ENCODE measurements around the gene CDH10.

CDH10 gene

DNA sequence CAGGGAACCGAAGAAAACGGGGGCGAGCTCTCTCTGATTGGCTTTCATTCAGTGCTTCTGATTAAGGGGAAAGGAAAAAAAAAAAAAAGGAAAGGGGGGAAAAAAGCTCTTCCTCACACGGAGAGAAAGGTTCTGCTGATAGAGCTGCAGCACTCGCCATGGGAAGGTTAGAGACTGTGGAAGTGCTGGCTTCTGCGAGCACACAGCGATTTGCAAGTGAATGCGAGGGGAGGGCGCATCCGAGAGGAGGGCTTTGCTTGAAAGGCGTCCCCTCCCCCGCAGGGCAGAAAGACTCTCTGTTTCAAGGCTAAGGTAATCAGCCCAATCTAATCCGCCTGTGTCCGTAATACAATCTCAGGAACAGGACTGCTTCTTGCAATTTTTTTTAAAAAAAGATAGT is at the start of gene CDH10:
TSS of gene CDH10 (minus strand) at position 218 of the 400 bp plus-strand sequence. CDS start 51,488 bp downstream, outside the sequence.
- peak; percentile 89 to 91 for DNase-seq

DNA sequence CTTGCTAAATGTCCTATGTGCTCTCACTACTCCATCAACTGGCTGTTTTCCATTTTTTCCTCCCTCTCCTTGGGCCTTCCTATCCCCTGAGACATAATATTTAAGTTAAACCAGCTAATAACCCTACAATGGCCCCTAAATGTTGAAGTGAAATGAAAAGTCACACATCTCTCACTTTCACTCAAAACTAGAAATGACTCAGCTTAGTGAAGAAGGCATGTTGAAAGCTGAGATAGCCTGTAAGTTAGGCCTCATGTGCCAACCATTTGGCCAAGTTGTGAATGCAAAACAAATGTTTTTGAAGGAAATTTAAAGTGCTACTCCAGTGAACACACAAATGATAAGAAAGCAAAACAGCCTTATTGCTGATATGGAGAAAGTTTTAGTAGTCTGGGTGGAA is 48.8 kb upstream of the CDH10 start:
- DNase-seq: no peak

- DNase-seq: no peak
Measured at GRCh38 chr5:24691074-24691473, 46.3 kb upstream of the CDH10 start.

- DNase-seq: no peak
Measured at GRCh38 chr5:24681106-24681505, 36.3 kb upstream of the CDH10 start.

DNA sequence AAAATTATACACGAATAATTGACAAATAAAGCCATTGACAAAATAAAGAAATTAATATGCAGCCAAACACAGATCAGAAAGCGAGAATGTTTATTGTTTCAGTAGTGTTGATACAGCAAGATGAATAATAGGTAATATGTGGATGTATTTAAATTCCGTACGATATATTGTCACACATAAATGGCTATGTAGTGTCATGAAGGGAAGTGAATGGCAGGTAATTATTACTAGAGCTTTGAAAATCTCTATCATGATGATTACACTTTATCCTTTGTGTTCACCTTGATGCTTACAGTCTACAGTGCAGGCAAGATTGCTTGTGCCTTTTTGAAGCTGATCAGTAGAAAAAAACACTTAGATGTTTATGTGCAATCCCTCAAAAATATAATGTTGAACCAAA is 23.3 kb upstream of the CDH10 start:
- DNase-seq: no peak

DNA sequence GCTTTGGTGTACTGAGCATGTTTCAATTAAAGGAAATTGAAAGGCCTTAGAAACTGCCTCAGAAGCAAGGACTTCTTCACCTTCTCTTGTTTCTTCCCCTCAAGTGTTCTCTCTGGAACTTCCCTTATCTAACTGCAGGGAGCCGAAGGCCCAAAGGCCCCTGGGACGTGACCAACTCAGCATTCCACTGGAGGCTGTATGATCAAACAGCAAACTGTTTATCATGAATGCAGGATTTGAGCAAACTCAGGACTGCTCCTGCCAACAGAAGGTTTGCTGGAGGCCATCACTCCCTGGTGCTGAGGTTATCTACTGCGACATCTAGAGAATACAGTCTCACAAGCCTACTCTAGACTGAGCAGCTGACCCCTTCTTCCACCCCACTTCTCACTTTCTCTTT is 4.8 kb upstream of the CDH10 start:
- DNase-seq: no peak

GRCh38 chr5:24646915-24647314 is 2.1 kb upstream of the CDH10 start:
- no peak for DNase-seq

- DNase-seq: no peak
Measured at GRCh38 chr5:24645483-24645882, 705 bp upstream of the CDH10 start.

- DNase-seq: peak in 1 of 2 experiments; percentile 11
Measured at GRCh38 chr5:24643880-24644279, 898 bp downstream of the CDH10 start.

- DNase-seq: peak in 1 of 2 experiments; percentile 51
Measured at GRCh38 chr5:24643156-24643555, 1.6 kb downstream of the CDH10 start.

- DNase-seq: peak in 1 of 2 experiments; percentile 64
Measured at GRCh38 chr5:24642022-24642421, 2.8 kb downstream of the CDH10 start.

DNA sequence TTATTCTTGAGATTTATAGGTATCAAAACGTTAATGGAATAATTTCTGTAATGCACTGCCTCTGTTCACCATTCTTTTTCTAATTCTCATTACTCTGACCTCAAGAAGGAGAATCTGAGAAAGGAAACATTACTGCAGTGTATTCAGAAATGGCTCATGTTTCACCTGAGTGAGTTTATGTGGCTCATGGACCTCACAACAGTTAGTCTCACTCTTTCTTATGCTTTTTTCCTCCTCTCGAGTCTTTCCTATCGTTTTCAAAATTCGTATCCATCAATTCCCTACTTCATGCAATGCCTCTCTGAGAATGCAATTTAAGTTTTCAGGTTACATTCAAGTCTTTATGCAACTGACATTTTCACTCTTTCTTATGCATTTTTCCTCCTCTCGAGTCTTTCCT is 9.6 kb downstream of the CDH10 start:
- no peak for DNase-seq

DNA sequence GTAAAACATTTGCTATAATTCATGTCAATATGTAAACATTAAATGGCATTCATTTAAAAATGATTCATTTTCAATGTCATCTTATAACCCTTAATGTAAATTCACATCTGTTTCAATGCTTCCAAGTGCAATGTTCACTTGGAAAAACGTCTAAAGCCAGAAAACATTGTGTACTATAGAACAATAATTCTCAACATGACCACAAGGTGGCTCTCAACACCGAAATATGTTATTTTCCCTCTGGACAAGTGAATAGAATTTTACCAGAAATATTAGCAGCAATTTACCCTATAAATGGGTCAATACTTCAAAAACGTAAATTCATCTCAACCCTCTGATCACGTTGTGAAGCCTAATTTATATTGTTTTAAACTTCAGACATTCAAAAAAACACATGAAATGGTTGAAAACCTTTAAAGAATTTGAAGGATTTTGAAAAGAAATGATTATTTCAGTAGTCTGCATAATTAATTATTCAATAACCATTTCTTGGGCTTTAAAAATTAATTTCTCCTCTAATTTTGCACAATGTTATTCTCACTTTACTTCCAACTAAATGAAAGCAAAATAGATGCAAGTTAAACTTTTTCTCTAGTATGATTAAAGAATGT is 11.0 kb downstream of the CDH10 start:
- DNase-seq: peak in 1 of 2 experiments; percentile 46

GRCh38 chr5:24632353-24632752 is 12.4 kb downstream of the CDH10 start:
- DNase-seq: no peak

DNA sequence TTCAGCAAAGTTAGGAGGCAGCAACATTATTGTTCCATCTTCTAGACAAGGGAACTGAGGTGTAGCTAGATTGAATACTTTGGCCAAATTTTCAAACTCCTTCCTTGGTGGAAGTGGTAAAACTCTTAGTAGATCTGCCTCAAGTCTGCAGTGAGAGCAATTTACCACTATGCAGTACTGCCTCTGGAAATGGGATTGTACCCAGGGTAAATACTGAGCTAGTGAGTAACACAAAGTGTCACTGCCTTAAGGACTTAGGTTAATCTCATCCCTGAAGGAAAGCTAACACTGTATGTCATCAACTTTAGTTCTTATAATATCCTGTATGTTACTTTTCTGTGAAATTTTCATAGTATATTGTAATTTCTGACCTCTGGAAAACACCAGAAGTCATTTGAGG is 13.9 kb downstream of the CDH10 start:
- DNase-seq: no peak

GRCh38 chr5:24629798-24630197 is 15.0 kb downstream of the CDH10 start:
- DNase-seq: no peak

DNA sequence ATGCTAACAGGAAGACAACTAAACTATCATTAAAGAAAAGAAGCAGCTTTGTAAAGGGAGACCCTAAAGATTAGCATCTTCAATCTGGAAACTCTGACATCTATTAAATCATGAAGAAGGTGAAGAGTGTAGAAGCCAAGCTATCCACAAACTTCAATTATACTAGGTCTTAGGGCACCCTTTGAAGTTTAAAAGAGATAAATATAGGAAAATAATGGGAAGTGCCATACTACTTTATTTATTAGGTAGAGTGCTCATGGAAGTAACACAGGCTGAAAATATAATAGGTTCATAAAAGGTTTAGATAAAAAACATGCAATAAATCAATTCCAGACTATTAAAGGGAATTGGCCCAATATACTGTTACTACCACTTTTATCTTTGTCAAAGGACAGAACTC is 19.9 kb downstream of the CDH10 start:
- DNase-seq: no peak

DNA sequence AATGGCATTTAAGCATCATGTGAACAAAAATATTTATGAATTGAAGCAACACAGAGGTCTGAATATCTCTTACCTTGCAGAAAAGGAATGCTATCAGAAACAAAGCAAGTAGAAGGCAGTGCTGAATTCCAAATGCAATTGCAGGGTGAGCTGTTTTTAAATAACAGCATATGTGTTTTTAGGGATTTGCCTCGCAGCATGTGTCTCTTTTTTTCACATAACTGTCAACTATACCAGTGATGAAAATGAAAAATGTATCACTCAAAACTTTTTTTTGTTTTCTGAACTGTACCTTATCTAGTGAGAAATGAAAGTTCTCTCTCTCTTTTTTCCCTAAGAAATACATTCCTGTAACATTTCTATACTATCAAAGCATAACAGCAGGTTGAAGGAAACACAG is 21.2 kb downstream of the CDH10 start:
- DNase-seq: no peak

DNA sequence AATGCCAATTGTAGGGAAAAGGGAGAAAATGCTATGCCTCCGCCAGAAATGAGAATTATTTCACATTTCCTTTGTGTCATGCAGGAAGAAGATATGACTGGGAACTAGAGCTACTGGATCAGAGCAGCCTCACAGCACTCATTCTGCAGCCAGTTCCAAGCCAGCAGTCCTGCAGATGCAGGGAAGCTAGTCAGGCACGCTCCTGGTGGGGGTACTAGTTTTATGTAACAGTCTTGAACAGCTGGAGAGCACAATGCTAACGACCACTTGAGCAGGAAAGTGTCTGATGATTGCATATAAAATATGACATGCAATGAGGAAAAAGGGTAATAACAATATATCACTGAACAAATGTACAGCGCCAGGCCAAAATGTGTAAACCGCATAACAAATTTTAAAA is 21.7 kb downstream of the CDH10 start:
- no peak for DNase-seq

DNA sequence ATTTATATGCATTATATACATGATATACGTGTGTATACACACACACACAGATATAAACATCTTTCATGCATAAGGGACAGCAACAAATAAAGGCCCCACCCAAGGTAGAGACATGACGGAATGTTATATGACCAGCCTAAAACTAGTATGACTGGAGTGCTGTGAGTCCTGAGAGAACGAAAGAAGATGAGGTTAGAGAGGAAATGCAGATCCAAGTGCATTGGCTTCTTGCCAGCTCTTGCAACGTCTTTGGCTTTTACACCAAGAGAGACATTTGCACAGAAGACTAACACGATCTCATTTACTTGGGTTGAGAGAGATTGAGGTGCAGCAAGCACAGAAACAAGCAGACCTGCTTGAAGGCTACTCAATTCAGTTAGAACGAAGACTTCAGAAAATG is 23.0 kb downstream of the CDH10 start:
- no peak for DNase-seq

- DNase-seq: no peak
Measured at GRCh38 chr5:24616566-24616965, 28.2 kb downstream of the CDH10 start.

GRCh38 chr5:24615159-24615558 is 29.6 kb downstream of the CDH10 start:
- DNase-seq: no peak

DNA sequence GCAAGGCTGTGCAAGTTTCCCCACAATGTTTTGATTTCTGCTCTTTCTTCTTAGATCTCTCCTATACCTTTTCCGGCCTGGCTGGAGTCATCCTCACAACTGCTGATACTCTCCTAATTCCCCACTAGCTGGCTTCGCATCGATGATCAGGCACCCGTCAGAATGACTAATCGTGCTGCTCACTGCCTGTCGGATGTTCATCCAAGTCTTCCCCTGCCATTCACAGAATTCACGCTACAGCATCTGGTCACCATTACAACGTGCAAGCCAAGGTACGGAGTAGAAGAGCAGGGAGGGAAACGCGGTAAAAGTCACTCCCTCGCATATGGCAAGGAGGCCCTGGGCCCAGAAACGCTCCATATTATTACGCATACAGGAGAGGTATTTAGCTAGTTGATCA is 35.1 kb downstream of the CDH10 start:
- DNase-seq: no peak

DNA sequence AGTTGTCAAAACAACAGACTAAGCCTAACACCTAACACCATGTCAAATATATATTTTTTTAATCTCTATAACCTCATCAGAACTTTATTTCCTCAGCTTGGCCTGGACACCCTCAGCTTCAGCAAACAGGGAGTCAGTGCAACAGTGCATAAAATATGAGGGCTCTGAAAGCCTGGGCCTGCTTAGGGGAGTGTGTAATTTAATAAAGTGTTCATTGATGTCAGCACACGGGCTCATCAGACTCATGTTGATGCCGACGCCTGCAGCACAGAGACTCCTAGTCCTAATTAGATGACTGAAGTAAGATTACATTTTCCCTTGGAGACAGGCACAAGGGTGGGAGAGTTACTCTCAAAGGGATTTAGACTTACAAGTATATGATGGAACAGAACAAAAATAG is 37.8 kb downstream of the CDH10 start:
- peak; percentile 62 to 68 for DNase-seq

DNA sequence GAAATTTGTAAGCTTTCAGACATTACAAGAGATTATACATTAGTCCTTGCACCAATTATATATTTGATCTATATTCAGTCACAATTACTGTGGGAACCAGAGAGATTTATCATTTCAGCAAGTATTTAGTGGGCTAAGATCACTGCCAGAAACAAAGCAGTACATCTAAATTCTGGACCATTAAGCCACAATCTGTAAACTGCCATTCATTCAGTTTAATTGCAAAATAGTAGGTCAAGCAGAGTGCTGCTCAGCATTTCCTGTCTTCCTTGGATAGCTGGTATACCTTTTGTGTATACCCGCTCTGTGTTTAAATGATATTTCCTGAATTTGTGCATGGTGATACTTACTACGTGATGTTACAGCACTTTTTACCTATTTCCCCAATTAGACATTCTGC is 42.6 kb downstream of the CDH10 start:
- no peak for DNase-seq

GRCh38 chr5:24598956-24599355 is 45.8 kb downstream of the CDH10 start:
- no peak for DNase-seq

Data from cerebellar nuclear complex (tissue), 1 donor.